SH-SY5Y (cell line): ENCODE data around the gene FOXP1.

Experiments
- GATA2 ChIP-seq: IDR thresholded peaks from 2 replicates; pipeline ENCODE4 v1.6.1; 2011; ENCODE audit warnings: mild to moderate bottlenecking, low read depth, low read length
- GATA3 ChIP-seq: IDR thresholded peaks from 2 replicates; pipeline ENCODE4 v1.6.1; 2011; ENCODE audit warnings: low read depth, mild to moderate bottlenecking, low read length, moderate library complexity

DNA sequence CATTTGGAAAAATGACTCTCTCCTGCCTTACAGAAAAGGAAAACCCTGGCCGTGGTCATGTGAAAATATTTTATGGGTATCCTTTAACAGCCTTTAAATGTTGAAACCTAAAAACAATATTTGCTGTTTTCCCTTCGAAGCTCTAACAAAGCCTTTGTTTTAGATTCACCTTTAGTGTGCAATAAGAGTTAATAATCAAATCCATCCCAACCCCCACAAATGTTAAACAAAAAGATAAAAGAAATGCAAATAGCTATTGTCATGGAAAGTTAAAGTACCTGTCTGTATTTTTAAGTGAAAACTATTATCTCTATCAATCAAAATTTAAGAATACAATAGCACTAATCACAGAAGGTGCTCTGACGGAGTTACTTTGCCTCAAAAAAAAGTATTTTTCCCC is 279.3 kb downstream of the FOXP1 start:
- no peak for TF ChIP-seq GATA2
- no peak for TF ChIP-seq GATA3
